ENCODE data around the gene PARP12.

The PARP12 gene

DNA sequence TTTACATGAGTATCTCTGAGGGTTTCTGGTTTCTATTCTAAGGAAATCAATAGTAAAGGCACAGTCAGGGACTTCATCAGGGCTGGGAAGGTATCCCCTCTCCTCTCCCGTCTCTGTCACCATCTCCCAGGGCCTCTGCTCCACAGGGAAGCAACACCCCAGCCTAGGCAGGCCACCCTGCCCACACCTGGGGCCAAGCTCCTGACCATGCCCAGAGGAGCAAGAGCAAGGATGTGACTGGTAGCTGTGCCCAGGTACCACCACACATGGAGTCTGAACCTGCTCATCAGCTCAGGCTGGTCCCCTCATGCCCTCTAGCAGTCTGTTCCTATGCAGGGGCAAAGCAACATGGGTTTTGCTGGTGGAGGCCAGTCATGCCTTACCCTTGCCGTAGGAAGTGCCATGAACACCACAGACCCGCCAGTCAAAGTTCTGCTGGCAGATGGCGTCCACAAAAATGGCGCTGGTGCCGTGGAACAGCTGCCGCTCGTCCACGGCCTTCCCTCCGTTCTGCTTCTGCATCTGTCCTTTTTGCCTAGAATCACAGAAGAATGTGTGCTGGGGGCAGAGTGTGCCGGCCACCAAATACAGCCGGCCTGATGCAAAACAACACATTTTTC lies 36.8 kb downstream of the PARP12 start:
- H3K4me3 ChIP-seq (replicated peaks; ENCODE audit: low read depth, low read length): no peak overlapping the region
- H3K27me3 ChIP-seq (replicated peaks; ENCODE audit: control insufficient read depth, insufficient read depth, low read length): no peaks in the 10 kb centered on the region
- TF ChIP-seq, protein P1, sequence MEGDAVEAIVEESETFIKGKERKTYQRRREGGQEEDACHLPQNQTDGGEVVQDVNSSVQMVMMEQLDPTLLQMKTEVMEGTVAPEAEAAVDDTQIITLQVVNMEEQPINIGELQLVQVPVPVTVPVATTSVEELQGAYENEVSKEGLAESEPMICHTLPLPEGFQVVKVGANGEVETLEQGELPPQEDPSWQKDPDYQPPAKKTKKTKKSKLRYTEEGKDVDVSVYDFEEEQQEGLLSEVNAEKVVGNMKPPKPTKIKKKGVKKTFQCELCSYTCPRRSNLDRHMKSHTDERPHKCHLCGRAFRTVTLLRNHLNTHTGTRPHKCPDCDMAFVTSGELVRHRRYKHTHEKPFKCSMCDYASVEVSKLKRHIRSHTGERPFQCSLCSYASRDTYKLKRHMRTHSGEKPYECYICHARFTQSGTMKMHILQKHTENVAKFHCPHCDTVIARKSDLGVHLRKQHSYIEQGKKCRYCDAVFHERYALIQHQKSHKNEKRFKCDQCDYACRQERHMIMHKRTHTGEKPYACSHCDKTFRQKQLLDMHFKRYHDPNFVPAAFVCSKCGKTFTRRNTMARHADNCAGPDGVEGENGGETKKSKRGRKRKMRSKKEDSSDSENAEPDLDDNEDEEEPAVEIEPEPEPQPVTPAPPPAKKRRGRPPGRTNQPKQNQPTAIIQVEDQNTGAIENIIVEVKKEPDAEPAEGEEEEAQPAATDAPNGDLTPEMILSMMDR (IDR thresholded peaks at IDR 0.05; ENCODE audit: insufficient read depth, low read length, poor library complexity, severe bottlenecking): no peak
- no peak for DNase-seq (ENCODE audit: extremely low read depth, insufficient read length)
- H3K36me3 ChIP-seq (ENCODE audit: control insufficient read depth, insufficient read depth, low read length): peaks cover 8% of the 10 kb centered on the region

DNA sequence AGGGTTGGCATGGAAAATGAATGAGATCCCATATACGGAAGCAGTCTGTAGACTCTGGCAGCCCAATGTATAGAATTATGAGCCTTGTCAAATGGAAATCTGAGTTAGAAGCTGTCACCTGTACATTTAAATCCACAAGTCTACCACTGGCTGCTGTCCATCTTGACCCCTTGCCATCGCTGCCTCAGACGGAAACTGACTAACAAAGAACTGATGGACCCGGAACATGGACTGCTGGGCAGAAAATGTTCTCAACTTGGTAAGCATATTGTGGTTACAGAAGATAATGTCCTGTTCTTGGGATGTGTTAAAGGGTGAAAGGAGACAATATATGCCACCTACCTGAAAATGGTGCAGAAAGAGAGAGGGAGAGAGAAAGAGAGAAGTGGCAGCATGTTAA lies 37.5 kb downstream of the PARP12 start:
- DNase-seq (ENCODE audit: extremely low read depth, insufficient read length): no peak
- H3K36me3 ChIP-seq (ENCODE audit: control insufficient read depth, insufficient read depth, low read length): peaks cover 8% of the 10 kb centered on the region
- TF ChIP-seq, protein P1 (IDR thresholded peaks at IDR 0.05; ENCODE audit: insufficient read depth, low read length, poor library complexity, severe bottlenecking): no peak
- no peak overlapping the region for H3K4me3 ChIP-seq (replicated peaks; ENCODE audit: low read depth, low read length)
- H3K27me3 ChIP-seq (replicated peaks; ENCODE audit: control insufficient read depth, insufficient read depth, low read length): no peaks in the 10 kb centered on the region

DNA sequence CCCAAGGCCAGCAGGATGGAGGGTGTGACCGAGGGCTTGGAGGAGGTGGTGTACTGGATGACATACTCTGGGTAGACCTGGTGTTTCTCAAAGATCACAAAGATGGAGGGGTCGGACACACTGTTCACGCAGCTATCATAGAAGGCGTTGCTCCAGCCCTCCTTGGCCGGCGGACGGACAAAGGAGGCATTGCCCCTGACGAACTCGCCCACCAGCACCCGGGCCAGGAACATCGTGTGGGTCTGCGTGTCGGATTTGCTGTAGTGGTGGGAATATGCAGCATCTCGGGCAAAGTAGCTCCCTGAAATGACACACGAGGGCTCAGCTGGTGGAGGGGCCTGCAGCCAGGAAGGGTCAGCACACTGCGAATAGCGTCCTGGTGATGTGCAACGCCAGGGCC lies 38.2 kb downstream of the PARP12 start:
- Histone ChIP-seq H3K36me3 (ENCODE audit: control insufficient read depth, insufficient read depth, low read length) (peaks cover 8% of the 10 kb centered on the region), H3K4me3 (replicated peaks; ENCODE audit: low read depth, low read length) (no peak overlapping the region), H3K27me3 (replicated peaks; ENCODE audit: control insufficient read depth, insufficient read depth, low read length) (no peaks in the 10 kb centered on the region)
- DNase-seq (ENCODE audit: extremely low read depth, insufficient read length): no peak
- TF ChIP-seq, protein P1 (IDR thresholded peaks at IDR 0.05; ENCODE audit: insufficient read depth, low read length, poor library complexity, severe bottlenecking): no peak

DNA sequence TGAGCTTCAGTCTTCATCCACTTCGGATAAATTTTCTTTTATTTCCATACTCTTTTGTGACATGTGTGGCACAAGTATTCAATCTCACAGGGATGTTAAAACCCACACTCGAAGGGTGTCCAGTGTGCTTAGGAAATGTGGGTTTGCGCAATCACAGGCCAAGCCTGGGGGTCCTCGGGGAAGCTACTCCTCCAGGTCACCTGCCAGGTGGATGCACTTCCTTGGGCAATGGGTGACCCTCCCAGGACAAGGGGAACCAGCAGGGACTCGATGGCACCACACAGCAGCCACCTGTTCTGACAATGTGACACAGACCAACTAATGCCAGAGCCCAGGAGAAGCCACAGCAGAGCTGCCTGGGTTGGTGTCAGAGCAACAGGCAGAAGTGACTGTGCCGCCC lies 39.0 kb downstream of the PARP12 start:
- Histone ChIP-seq H3K36me3 (ENCODE audit: control insufficient read depth, insufficient read depth, low read length) (peaks cover 8% of the 10 kb centered on the region), H3K27me3 (replicated peaks; ENCODE audit: control insufficient read depth, insufficient read depth, low read length) (no peaks in the 10 kb centered on the region), H3K4me3 (replicated peaks; ENCODE audit: low read depth, low read length) (no peak overlapping the region)
- TF ChIP-seq, protein P1 (IDR thresholded peaks at IDR 0.05; ENCODE audit: insufficient read depth, low read length, poor library complexity, severe bottlenecking): no peak
- DNase-seq (ENCODE audit: extremely low read depth, insufficient read length): no peak

DNA sequence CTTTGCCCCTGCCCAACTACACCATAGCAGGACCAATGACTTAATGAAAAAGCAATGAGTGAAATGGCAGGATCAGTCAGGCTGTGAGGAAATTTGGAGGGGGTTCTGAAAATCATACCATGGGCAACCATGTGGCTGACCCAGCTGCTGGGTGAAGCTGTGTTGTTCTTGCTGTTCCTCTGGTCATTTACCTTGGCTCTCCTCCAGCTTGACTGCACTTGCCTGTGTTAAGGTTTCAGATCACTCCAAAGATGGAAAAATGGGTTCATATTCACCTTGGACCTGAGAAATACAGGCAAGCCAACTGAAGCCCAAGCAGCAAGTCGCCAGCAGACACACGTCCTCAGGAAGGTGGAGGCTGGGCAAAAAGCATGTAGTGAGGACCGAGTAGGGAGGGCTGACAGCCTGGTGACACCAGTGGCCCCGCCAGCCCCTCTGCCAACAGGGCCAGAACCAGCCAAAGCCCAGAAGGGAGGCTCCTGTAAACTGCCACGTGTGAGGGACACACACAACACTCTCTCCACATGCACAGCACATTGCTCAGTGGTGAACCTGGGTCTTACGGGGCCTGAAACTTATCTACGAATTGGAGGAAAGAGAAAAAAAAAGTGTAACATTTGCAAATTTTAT lies 40.1 kb downstream of the PARP12 start:
- Histone ChIP-seq H3K27me3 (replicated peaks; ENCODE audit: control insufficient read depth, insufficient read depth, low read length) (no peaks in the 10 kb centered on the region; the same call in 1 of the 2 replicates), H3K4me3 (replicated peaks; ENCODE audit: low read depth, low read length) (no peak overlapping the region), H3K36me3 (ENCODE audit: control insufficient read depth, insufficient read depth, low read length) (peaks cover 8% of the 10 kb centered on the region)
- TF ChIP-seq, protein P1 (IDR thresholded peaks at IDR 0.05; ENCODE audit: insufficient read depth, low read length, poor library complexity, severe bottlenecking): no peak
- DNase-seq (ENCODE audit: extremely low read depth, insufficient read length): no peak
